GM23338 (cell line): ENCODE measurements around the gene MIAT.

Experiments
- CTCF ChIP-seq, 2 experiments: fragments of 200-600 bp in 1 of 2; sonication (generic) in 1 of 2; conservative IDR thresholded peaks; 2 replicates each; pipeline versions ENCODE4 v1.5.1 to v1.6.1; 2016 to 2017; ENCODE audit warnings: antibody characterized with exemption in 2 of 2, low read depth in 2 of 2, mild to moderate bottlenecking in 2 of 2, moderate library complexity in 1 of 2
- EZH2 ChIP-seq: fragments of 200-600 bp; sonication (generic); IDR thresholded peaks from one replicate; pipeline ENCODE4 v1.8.0; 2017; ENCODE audit warnings: antibody characterized with exemption, mild to moderate bottlenecking, low read depth; ENCODE audit not compliant: unreplicated experiment
- EZH2phosphoT487 ChIP-seq: fragments of 200-600 bp; sonication (generic); IDR thresholded peaks from one replicate; pipeline ENCODE4 v1.8.1; 2018; ENCODE audit warnings: antibody characterized with exemption; ENCODE audit not compliant: unreplicated experiment
- JUNB ChIP-seq: IDR thresholded peaks from one replicate; pipeline ENCODE4 v1.6.1; 2016; ENCODE audit warnings: antibody characterized with exemption; ENCODE audit not compliant: unreplicated experiment
- POLR2AphosphoS5 ChIP-seq: IDR thresholded peaks from 2 replicates; pipeline ENCODE4 v1.6.1; 2016; ENCODE audit warnings: antibody characterized with exemption, low read depth
- REST ChIP-seq: IDR thresholded peaks from one replicate; pipeline ENCODE4 v1.6.1; 2018; ENCODE audit warnings: antibody characterized with exemption; ENCODE audit not compliant: unreplicated experiment
- STAT1 ChIP-seq: IDR thresholded peaks from one replicate; pipeline ENCODE4 v1.6.1; 2016; ENCODE audit warnings: antibody characterized with exemption; ENCODE audit not compliant: unreplicated experiment
- TF ChIP-seq, protein P1 (sequence below): IDR thresholded peaks from 2 replicates; pipeline ENCODE4 v1.6.1; 2016; ENCODE audit warnings: antibody characterized with exemption

- TF ChIP-seq POLR2AphosphoS5 (no peak), CTCF (conservative IDR thresholded peaks at IDR 0.05; ENCODE audit: low read depth in 2 of 2) (no peak), EZH2 (no peak), STAT1 (no peak), EZH2phosphoT487 (no peak), JUNB (no peak), REST (no peak)
- TF ChIP-seq, protein P1, sequence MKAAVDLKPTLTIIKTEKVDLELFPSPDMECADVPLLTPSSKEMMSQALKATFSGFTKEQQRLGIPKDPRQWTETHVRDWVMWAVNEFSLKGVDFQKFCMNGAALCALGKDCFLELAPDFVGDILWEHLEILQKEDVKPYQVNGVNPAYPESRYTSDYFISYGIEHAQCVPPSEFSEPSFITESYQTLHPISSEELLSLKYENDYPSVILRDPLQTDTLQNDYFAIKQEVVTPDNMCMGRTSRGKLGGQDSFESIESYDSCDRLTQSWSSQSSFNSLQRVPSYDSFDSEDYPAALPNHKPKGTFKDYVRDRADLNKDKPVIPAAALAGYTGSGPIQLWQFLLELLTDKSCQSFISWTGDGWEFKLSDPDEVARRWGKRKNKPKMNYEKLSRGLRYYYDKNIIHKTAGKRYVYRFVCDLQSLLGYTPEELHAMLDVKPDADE: no peak
These were observed 50.2 kb downstream of the MIAT start for GRCh38 chr22:26707581-26707980.
